ENCODE results near the gene ZNF544. TPM values are rescaled to one million over a fixed set of nuclear protein-coding genes. Genes with fewer than 3 reads are reported as not detected.

Gene ZNF544
- total RNA-seq, 1 experiment from 2014 or later = 63.8 TPM

GRCh38 chr19:58229255-58229639 lies 533 bp downstream of the ZNF544 start:
- CTCF ChIA-PET = interaction anchor here (0.9 to 2.2 kb wide), 7 partner anchors 8 to 285 kb away, joined by 3 to 12 read pairs (median 5); partner anchors contain the start of genes ZNF8 and ZSCAN22
- Mint-ChIP-seq H3K9me3 (peaks cover 9% of the 10 kb centered on the region), H3K4me3 (peak overlapping the region; percentile 92), H3K27ac (peak overlapping the region; percentile 89), H3K4me1 (peaks cover 22% of the 10 kb centered on the region), H3K27me3 (ENCODE audit: low read depth) (peaks cover 4% of the 10 kb centered on the region; the same call in 1 of the 2 replicates), H3K36me3 (peaks cover 46% of the 10 kb centered on the region)
- POLR2A ChIA-PET = interaction anchor here (1.2 to 2.4 kb wide), 4 partner anchors 25 to 49 kb away, joined by 4 to 13 read pairs (median 5); no protein-coding TSS in a partner anchor
- peak; percentile 68 for ATAC-seq
- TF ChIP-seq MAX (CRISPR knock-in tag; IDR thresholded peaks at IDR 0.05) (no peak), ZBTB43 (CRISPR knock-in tag; IDR thresholded peaks at IDR 0.05) (no peak), FOXK1 (CRISPR knock-in tag; IDR thresholded peaks at IDR 0.05) (no peak), ZNF317 (CRISPR knock-in tag; IDR thresholded peaks at IDR 0.05; ENCODE audit: borderline replicate concordance, low read depth) (no peak), TEAD1 (CRISPR knock-in tag; IDR thresholded peaks at IDR 0.05) (no peak), HMGA2 (CRISPR knock-in tag; IDR thresholded peaks at IDR 0.05) (no peak), E2F1 (CRISPR knock-in tag; IDR thresholded peaks at IDR 0.05) (no peak), ZNF512 (CRISPR knock-in tag; IDR thresholded peaks at IDR 0.05; ENCODE audit: borderline replicate concordance) (no peak), NR2C2 (CRISPR knock-in tag; IDR thresholded peaks at IDR 0.05) (no peak), SP1 (CRISPR knock-in tag; conservative IDR thresholded peaks at IDR 0.05) (no peak)
- peak; percentile 60 for DNase-seq (ENCODE audit: low spot score)

- no peak overlapping the region for H3K4me3 Mint-ChIP-seq
- H3K9me3 Mint-ChIP-seq = no peaks in the 10 kb centered on the region
- H3K27me3 Mint-ChIP-seq (ENCODE audit: low read depth) = no peaks in the 10 kb centered on the region
- no peaks in the 10 kb centered on the region for H3K4me1 Mint-ChIP-seq
- peaks cover 88% of the 10 kb centered on the region for H3K36me3 Mint-ChIP-seq
- DNase-seq (ENCODE audit: low spot score) = no peak
- no peak for ATAC-seq
- ChIA-PET CTCF (interaction anchor here (0.8 kb wide), 1 partner anchor 9 kb away, joined by 3 read pairs; the partner anchor contains the start of gene ZNF544), POLR2A (no interaction called here)
- no peak overlapping the region for H3K27ac Mint-ChIP-seq
- TF ChIP-seq GABPB1 (CRISPR knock-in tag; IDR thresholded peaks at IDR 0.05) = no peak
Measured at GRCh38 chr19:58237324-58237723, 8.6 kb downstream of the ZNF544 start.

GRCh38 chr19:58243351-58243750 lies 14.6 kb downstream of the ZNF544 start:
- no peak for DNase-seq (ENCODE audit: low spot score)

GRCh38 chr19:58248886-58249285 lies 20.2 kb downstream of the ZNF544 start:
- Mint-ChIP-seq H3K4me1 (no peaks in the 10 kb centered on the region), H3K36me3 (peaks cover 100% of the 10 kb centered on the region), H3K4me3 (no peak overlapping the region), H3K27me3 (ENCODE audit: low read depth) (peaks cover 11% of the 10 kb centered on the region), H3K27ac (no peak overlapping the region), H3K9me3 (peaks cover 51% of the 10 kb centered on the region)
- ATAC-seq (no peak), DNase-seq (ENCODE audit: low spot score) (no peak)
- ChIA-PET CTCF (no interaction called here), POLR2A (no interaction called here)
- no peak for TF ChIP-seq RORB (CRISPR knock-in tag; IDR thresholded peaks at IDR 0.05)
- TF ChIP-seq SMAD4 (CRISPR knock-in tag; IDR thresholded peaks at IDR 0.05) = no peak
- TF ChIP-seq ZNF317 (CRISPR knock-in tag; IDR thresholded peaks at IDR 0.05; ENCODE audit: borderline replicate concordance, low read depth) = no peak
- no peak for TF ChIP-seq ARID4B (CRISPR knock-in tag; IDR thresholded peaks at IDR 0.05; ENCODE audit: borderline replicate concordance)
- TF ChIP-seq MAX (CRISPR knock-in tag; IDR thresholded peaks at IDR 0.05) = no peak

More at GRCh38 chr19:58243351-58243750, 14.6 kb downstream of the ZNF544 start:
- ATAC-seq = no peak
- Mint-ChIP-seq H3K9me3 (peaks cover 2% of the 10 kb centered on the region), H3K36me3 (peaks cover 98% of the 10 kb centered on the region), H3K4me3 (no peak overlapping the region), H3K4me1 (no peaks in the 10 kb centered on the region), H3K27me3 (ENCODE audit: low read depth) (no peaks in the 10 kb centered on the region), H3K27ac (peak overlapping the region; percentile 82)
- TF ChIP-seq HMGA2 (CRISPR knock-in tag; IDR thresholded peaks at IDR 0.05) (no peak), SMAD3 (CRISPR knock-in tag; IDR thresholded peaks at IDR 0.05; ENCODE audit: borderline replicate concordance) (no peak), JAZF1 (CRISPR knock-in tag; IDR thresholded peaks at IDR 0.05) (no peak)
- ChIA-PET POLR2A (no interaction called here), CTCF (interaction anchor here (0.5 to 1.1 kb wide), 2 partner anchors 9 to 150 kb away, joined by 3 to 4 read pairs; no protein-coding TSS in a partner anchor)

Measured in WTC11 (cell line).